Measurements from ENCODE around the gene TMEM185B.

TMEM185B gene

DNA sequence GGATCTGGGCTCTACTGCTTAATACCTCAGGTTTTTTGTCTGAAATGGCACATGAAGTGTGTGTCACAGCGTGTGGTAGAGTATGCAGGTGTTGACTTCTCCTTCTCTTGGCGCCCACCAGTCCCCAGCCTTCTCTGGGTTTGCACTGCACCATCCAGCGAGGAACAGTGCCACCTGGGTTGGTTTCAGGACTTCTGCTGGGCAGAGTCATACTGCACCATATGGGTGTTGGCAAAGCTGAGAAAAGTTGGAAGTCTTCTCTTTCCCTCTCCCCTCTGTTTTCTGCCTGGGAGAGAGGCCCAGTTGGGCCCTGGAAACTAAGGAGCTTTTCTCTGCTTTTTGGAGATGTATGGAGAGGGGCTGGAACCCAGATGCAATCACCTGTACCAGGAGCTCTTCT is 43.8 kb downstream of the TMEM185B start:
- intact Hi-C loops (cut with DNase I): loop anchor here (10.0 kb wide), 2 partner anchors 65 to 475 kb away; no protein-coding TSS in a partner anchor
- DNase-seq: no peak

DNA sequence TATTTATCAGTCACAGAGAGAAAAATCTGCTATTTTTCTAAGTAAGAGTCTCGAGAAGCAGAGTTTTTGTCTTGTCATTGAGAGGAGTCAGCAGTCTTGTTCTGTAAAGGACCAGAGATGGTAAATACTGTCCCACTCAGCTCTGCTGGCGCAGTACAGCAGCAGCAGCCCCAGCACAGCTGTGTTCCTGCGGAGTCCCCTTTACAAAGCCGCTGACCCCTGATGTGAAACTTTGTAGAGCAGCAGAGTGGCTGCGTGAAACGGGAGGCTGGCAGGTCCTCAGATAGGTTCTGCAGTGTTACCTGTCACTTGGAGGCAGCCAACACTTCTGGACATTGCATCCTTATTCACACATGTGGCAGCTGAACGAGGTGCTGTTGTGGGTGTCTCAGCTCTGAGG is 45.2 kb downstream of the TMEM185B start:
- intact Hi-C loops (cut with DNase I): loop anchor here (10.0 kb wide), 2 partner anchors 63 to 473 kb away; no protein-coding TSS in a partner anchor
- DNase-seq: no peak

GRCh38 chr2:120177001-120177621 is 46.1 kb downstream of the TMEM185B start:
- intact Hi-C loops (cut with DNase I): loop anchor here (10.0 kb wide), 2 partner anchors 62 to 472 kb away; no protein-coding TSS in a partner anchor
- peak in 21 of 42 donors; percentile 9 to 51 (median 22) for DNase-seq

GRCh38 chr2:120176526-120176925 is 46.7 kb downstream of the TMEM185B start:
- DNase-seq: no peak
- intact Hi-C loops (cut with DNase I): loop anchor here (10.0 kb wide), 2 partner anchors 62 to 472 kb away; no protein-coding TSS in a partner anchor

DNA sequence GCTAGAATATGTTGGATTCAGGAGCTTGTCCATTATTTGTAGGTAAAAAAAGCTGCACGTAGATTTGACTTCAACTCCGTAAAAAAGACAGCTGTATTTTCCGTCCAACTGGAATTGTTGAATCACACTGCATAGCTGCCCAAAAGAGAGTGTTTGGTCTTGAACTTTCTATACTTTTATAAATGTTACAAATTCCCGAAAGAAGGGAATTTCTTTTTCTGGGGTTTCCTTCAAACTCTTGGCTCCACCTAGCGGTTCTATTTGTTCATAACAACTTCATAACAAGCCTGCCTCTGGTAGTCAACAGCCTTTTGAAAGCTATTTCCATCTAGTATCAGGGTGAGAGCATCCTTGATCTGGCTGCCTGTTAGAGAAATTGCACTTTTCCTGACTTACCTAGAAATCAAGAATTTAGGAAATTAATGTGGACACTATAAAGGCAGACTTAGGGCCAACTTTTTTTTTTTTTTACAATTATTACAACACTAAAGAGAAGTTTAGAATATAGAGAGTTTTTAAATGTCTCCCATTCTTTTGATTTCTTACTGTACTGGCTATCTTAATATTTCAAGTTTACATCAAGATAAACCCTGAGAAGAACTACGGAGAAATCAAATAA is 48.1 kb downstream of the TMEM185B start:
- intact Hi-C loops (cut with DNase I): loop anchor here (10.0 kb wide), 2 partner anchors 60 to 470 kb away; no protein-coding TSS in a partner anchor
- DNase-seq: peak in 16 of 42 donors; percentile 24 to 72 (median 40)
